GM12878 (cell line): ENCODE measurements around the gene CDH8. TPM values are rescaled to one million over a fixed set of nuclear protein-coding genes. Genes with fewer than 3 reads are reported as not detected.

Experiments
- ATAC-seq: fragments of 200-7000 bp; cut with Tn5 transposase; 3 replicates; pipeline ENCODE4 v1.9.1; 2020; ENCODE audit warnings: mild to moderate bottlenecking, moderate library complexity
- BruUV-seq: library from RNA; stranded (reverse); fragments of 400-500 nt; replicated peaks from 2 replicates; lab custom pipeline; 2021; lab: Mats Ljungman, UMichigan
- CTCF ChIA-PET: fragments of 300-600 bp; sonication (Branson Sonifier 250); formaldehyde crosslinking; extraction: SDS; loops from one replicate; lab custom pipeline; 2021; ENCODE audit warnings: inconsistent platforms; lab: Yijun Ruan, JAX
- POLR2A ChIA-PET: fragments of 350-600 bp; formaldehyde crosslinking; extraction: SDS; loops from one replicate; lab custom pipeline; 2021; ENCODE audit warnings: inconsistent platforms; lab: Charles Lee
- RAD21 ChIA-PET: fragments of 300-600 bp; sonication (Branson Sonifier 250); formaldehyde crosslinking; loops from one replicate; lab custom pipeline; 2023; ENCODE audit warnings: antibody characterized with exemption; ENCODE audit not compliant: unreplicated experiment; lab: Charles Lee
- SMC1A ChIA-PET: fragments of 300-600 bp; sonication (Branson Sonifier 250); formaldehyde crosslinking; loops from one replicate; lab custom pipeline; 2023; ENCODE audit not compliant: unreplicated experiment, uncharacterized antibody; lab: Charles Lee
- DNase-seq: peaks from one replicate; pipeline ENCODE4 v3.0.0-alpha.2; 2011; ENCODE audit warnings: low read depth, low spot score
- FAIRE-seq: peaks from 3 replicates; lab custom pipeline; 2011; peaks lifted over from hg19 to GRCh38; lab: Jason Lieb, UNC
- H2AFZ ChIP-seq: 2 replicates; pipeline ENCODE4 v1.6.0; 2011; ENCODE audit warnings: low read depth, low read length, control low read depth; ENCODE audit not compliant: control insufficient read depth
- H3K27ac ChIP-seq: 2 replicates; pipeline ENCODE4 v1.5.1; 2011; ENCODE audit warnings: control low read depth; ENCODE audit not compliant: control insufficient read depth, insufficient read depth
- H3K27me3 ChIP-seq, 2 experiments: replicated peaks in 1 of 2; 2 replicates each; pipeline versions ENCODE4 v1.6.0 to v1.6.1; 2011; ENCODE audit warnings: low read length in 1 of 2; ENCODE audit not compliant: control insufficient read depth in 2 of 2, insufficient read depth in 2 of 2
- H3K36me3 ChIP-seq, 2 experiments: 2 replicates each; pipeline ENCODE4 v1.5.1; 2011; ENCODE audit warnings: low read length in 1 of 2; ENCODE audit not compliant: control insufficient read depth in 2 of 2, insufficient read depth in 2 of 2
- H3K4me1 ChIP-seq: 2 replicates; pipeline ENCODE4 v1.6.1; 2011; ENCODE audit warnings: mild to moderate bottlenecking, low read length, moderate library complexity, mixed read lengths; ENCODE audit not compliant: control insufficient read depth, insufficient read depth
- H3K4me2 ChIP-seq: 2 replicates; pipeline ENCODE4 v1.6.0; 2011; ENCODE audit warnings: control low read depth; ENCODE audit not compliant: control insufficient read depth, insufficient read depth
- H3K4me3 ChIP-seq: fragments of 200-600 bp; sonication (generic); 2 replicates; pipeline ENCODE4 v1.5.1; 2016
- H3K79me2 ChIP-seq: 2 replicates; pipeline ENCODE4 v1.6.0; 2011; ENCODE audit warnings: low read length; ENCODE audit not compliant: control insufficient read depth, insufficient read depth
- H3K9ac ChIP-seq: 2 replicates; pipeline ENCODE4 v1.8.0; 2011; ENCODE audit warnings: low read length, control low read depth, mixed read lengths; ENCODE audit not compliant: control insufficient read depth, insufficient read depth
- H3K9me3 ChIP-seq: replicated peaks from 3 replicates; pipeline ENCODE4 v1.5.1; 2011; ENCODE audit warnings: mild to moderate bottlenecking, low read length; ENCODE audit not compliant: control insufficient read depth, insufficient read depth
- H4K20me1 ChIP-seq: 2 replicates; pipeline ENCODE4 v1.6.0; 2011; ENCODE audit not compliant: control insufficient read depth, insufficient read depth
- ASH2L ChIP-seq: fragments of 300-600, 200-600 bp; sonication (generic); IDR thresholded peaks from 2 replicates; pipeline ENCODE4 v1.6.1; 2017; ENCODE audit warnings: low read depth, mild to moderate bottlenecking, borderline replicate concordance
- BCLAF1 ChIP-seq: fragments of 450-650 bp; IDR thresholded peaks from 2 replicates; pipeline ENCODE4 v1.6.1; 2017; ENCODE audit warnings: antibody characterized with exemption, mild to moderate bottlenecking, moderate library complexity
- CHD1 ChIP-seq: IDR thresholded peaks from 2 replicates; pipeline ENCODE4 v1.6.1; 2012; ENCODE audit warnings: low read depth, low read length, improper control_type of control experiment
- CREM ChIP-seq: IDR thresholded peaks from 2 replicates; pipeline ENCODE4 v1.6.1; 2014; ENCODE audit warnings: antibody characterized with exemption, low read depth
- E2F4 ChIP-seq: IDR thresholded peaks from 2 replicates; pipeline ENCODE4 v1.6.1; 2012; ENCODE audit warnings: low read depth, low read length, improper control_type of control experiment
- ELK1 ChIP-seq: IDR thresholded peaks from 2 replicates; pipeline ENCODE4 v1.6.1; 2012; ENCODE audit warnings: low read depth, low read length, improper control_type of control experiment
- IRF4 ChIP-seq: IDR thresholded peaks from 2 replicates; pipeline ENCODE4 v1.6.1; 2011; ENCODE audit warnings: low read depth, low read length
- MLLT1 ChIP-seq: fragments of 450-650 bp; IDR thresholded peaks from 2 replicates; pipeline ENCODE4 v1.6.1; 2016; ENCODE audit warnings: mild to moderate bottlenecking
- MYC ChIP-seq: IDR thresholded peaks from 2 replicates; pipeline ENCODE4 v1.6.1; 2011; ENCODE audit warnings: mild to moderate bottlenecking, low read length, moderate library complexity, inconsistent platforms; ENCODE audit not compliant: insufficient read depth, insufficient replicate concordance, insufficient read length, severe bottlenecking
- NFYB ChIP-seq: IDR thresholded peaks from 2 replicates; pipeline ENCODE4 v1.6.1; 2011; ENCODE audit warnings: low read depth, mild to moderate bottlenecking, low read length, improper control_type of control experiment, moderate library complexity; ENCODE audit not compliant: insufficient read depth
- SMARCA5 ChIP-seq: fragments of 450-650 bp; IDR thresholded peaks from 2 replicates; pipeline ENCODE4 v1.6.1; 2017; ENCODE audit warnings: mild to moderate bottlenecking
- in situ Hi-C: fragments of 300-500 bp; cut with MboI; formaldehyde crosslinking; loops from 9 replicates; pipeline ENCODE4 v1.14.3; 2018; ENCODE audit warnings: mixed read lengths
- intact Hi-C: fragments of 100-400 bp; cut with micrococcal nuclease; formaldehyde crosslinking; loops from one replicate; pipeline ENCODE4 v1.14.2; 2022; ENCODE audit not compliant: unreplicated experiment
- polyA plus RNA-seq, 11 experiments: library from polyadenylated mRNA; depleted of rRNA in 4 of 11; unstranded in 6 of 11; stranded (reverse) in 5 of 11; fragments of >200 nt; fragmentation: Nextera tagmentation in 4 of 11; fragmentation: Illumina TruSeq in 1 of 11; extraction: Ambion mirVana in 4 of 11; extraction: Trizol in 1 of 11; gene quantifications; 1 replicate in 1 of 11; 2 replicates in 10 of 11; pipeline versions ENCODE4 v1.2.1 to v1.2.3, GENCODE V29; 2011 to 2016; ENCODE audit warnings: inconsistent platforms in 2 of 11, missing spikeins in 2 of 11, low read depth in 1 of 11
- total RNA-seq, 4 experiments: library from RNA; depleted of rRNA in 3 of 4; stranded (reverse); fragments of >200 nt in 3 of 4; fragmentation: Illumina TruSeq in 1 of 4; extraction: Trizol in 1 of 4; gene quantifications; 2 replicates each; pipeline versions ENCODE4 v1.2.1 to v1.2.3, GENCODE V29; 2013 to 2021
- TF ChIP-seq, protein P1 (sequence below): IDR thresholded peaks from 2 replicates; pipeline ENCODE4 v1.6.1; 2012; ENCODE audit warnings: mild to moderate bottlenecking, low read depth, low read length

CDH8 gene
- total and polyA plus RNA-seq, 10 of the 15 experiments (the other 5 are each of a cell fraction or from before 2014, with no cell fraction given), result 0.13 to 0.68 (median 0.25) TPM; not detected in 3

DNA sequence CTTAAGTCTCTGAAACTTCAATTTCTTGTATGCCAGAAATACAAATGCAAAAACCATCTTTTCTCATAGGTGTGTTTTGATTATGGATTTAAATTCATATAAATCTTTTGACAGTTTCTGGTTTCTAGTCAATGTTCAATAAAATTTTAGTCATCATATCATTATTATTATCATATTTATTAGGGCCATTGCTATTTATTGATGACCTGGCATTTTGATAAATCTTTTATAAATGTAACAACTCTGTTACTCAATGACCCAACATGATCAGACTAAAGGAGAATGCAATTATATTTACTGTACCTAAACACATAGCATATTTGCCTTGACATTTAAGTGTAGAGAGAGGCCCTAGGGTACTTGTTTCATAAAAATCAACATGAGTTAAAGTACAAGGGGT is 320.8 kb downstream of the CDH8 start:
- RAD21 ChIA-PET, result no interaction called here
- Histone ChIP-seq H3K4me2 (no peak overlapping the region), H4K20me1 (no peaks in the 10 kb centered on the region), H3K4me1 (no peaks in the 10 kb centered on the region), H3K36me3 (no peaks in the 10 kb centered on the region), H3K4me3 (no peak overlapping the region), H3K27me3 (no peaks in the 10 kb centered on the region), H3K79me2 (no peaks in the 10 kb centered on the region), H3K9me3 (no peaks in the 10 kb centered on the region), H2AFZ (no peak overlapping the region), H3K9ac (no peak overlapping the region), H3K27ac (no peak overlapping the region)
- ATAC-seq, result no peak
- SMC1A ChIA-PET, result interaction anchor here (0.5 kb wide), 1 partner anchor 812 kb away, joined by 3 read pairs; no protein-coding TSS in a partner anchor
- BruUV-seq, result no TSS peak
- in situ Hi-C loops, result loop anchor here (10.0 kb wide), 1 partner anchor 59 kb away; no protein-coding TSS in a partner anchor
- TF ChIP-seq CHD1 (no peak), NFYB (no peak), MLLT1 (no peak), E2F4 (no peak), MYC (no peak), BCLAF1 (no peak), SMARCA5 (no peak), ASH2L (no peak), CREM (no peak), ELK1 (no peak), IRF4 (no peak)
- TF ChIP-seq, protein P1, sequence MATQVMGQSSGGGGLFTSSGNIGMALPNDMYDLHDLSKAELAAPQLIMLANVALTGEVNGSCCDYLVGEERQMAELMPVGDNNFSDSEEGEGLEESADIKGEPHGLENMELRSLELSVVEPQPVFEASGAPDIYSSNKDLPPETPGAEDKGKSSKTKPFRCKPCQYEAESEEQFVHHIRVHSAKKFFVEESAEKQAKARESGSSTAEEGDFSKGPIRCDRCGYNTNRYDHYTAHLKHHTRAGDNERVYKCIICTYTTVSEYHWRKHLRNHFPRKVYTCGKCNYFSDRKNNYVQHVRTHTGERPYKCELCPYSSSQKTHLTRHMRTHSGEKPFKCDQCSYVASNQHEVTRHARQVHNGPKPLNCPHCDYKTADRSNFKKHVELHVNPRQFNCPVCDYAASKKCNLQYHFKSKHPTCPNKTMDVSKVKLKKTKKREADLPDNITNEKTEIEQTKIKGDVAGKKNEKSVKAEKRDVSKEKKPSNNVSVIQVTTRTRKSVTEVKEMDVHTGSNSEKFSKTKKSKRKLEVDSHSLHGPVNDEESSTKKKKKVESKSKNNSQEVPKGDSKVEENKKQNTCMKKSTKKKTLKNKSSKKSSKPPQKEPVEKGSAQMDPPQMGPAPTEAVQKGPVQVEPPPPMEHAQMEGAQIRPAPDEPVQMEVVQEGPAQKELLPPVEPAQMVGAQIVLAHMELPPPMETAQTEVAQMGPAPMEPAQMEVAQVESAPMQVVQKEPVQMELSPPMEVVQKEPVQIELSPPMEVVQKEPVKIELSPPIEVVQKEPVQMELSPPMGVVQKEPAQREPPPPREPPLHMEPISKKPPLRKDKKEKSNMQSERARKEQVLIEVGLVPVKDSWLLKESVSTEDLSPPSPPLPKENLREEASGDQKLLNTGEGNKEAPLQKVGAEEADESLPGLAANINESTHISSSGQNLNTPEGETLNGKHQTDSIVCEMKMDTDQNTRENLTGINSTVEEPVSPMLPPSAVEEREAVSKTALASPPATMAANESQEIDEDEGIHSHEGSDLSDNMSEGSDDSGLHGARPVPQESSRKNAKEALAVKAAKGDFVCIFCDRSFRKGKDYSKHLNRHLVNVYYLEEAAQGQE, result no peak
- POLR2A ChIA-PET, result no interaction called here
- CTCF ChIA-PET, result interaction anchor here (0.6 kb wide), 1 partner anchor 496 kb away, joined by 3 read pairs; no protein-coding TSS in a partner anchor
- DNase-seq, result no peak
- no peak for FAIRE-seq
- intact Hi-C loops, result no loop called here
